MG63 (cell line): ENCODE measurements around the gene ADAMTS2. TPM values are rescaled to one million over a fixed set of nuclear protein-coding genes. Genes with fewer than 3 reads are reported as not detected.

Experiments
- DNase-seq: peaks from one replicate; pipeline ENCODE4 v3.0.0-alpha.2; 2020
- H3K27me3 ChIP-seq: fragments of 250-450 bp; sonication (Bioruptor Pico); 2 replicates; pipeline ENCODE4 v1.5.1; 2020; ENCODE audit warnings: mild to moderate bottlenecking, moderate library complexity
- H3K36me3 ChIP-seq: fragments of 250-450 bp; sonication (Bioruptor Pico); 2 replicates; pipeline ENCODE4 v1.5.1; 2020; ENCODE audit warnings: mild to moderate bottlenecking, moderate library complexity
- H3K4me3 ChIP-seq: fragments of 250-450 bp; sonication (Bioruptor Pico); 2 replicates; pipeline ENCODE4 v1.5.1; 2020; ENCODE audit warnings: mild to moderate bottlenecking, moderate library complexity
- H3K9me3 ChIP-seq: fragments of 250-450 bp; sonication (Bioruptor Pico); 2 replicates; pipeline ENCODE4 v1.5.1; 2020; ENCODE audit warnings: mild to moderate bottlenecking, moderate library complexity
- total RNA-seq: library from RNA; depleted of rRNA; stranded (reverse); fragments of >200 nt; shearing (Covaris generic); gene quantifications from 2 replicates; pipeline ENCODE4 v1.2.3, GENCODE V29; 2014; ENCODE audit warnings: low replicate concordance

The ADAMTS2 gene
- total RNA-seq, 1 experiment from 2014 or later, result 141 TPM

DNA sequence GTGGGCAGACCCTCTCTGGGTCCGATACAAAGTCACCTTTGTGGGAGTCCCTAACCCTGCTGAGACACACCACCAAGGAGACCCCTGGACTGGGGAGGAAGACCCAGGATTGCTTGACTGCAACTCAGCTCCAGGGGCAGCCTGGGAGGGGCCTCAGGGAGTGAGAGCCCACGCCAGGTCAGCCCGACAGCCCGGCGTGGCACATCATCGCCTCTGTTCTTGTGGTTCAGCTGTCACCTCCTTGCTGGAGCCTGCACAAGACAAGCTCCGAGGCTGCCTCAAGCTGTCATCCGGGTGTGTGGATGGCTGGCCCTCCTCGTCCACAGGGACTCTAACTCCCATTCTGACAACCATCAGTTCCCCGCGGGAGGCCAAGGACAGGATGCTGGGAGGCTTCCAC lies 151.5 kb downstream of the ADAMTS2 start:
- peaks cover 81% of the 10 kb centered on the region for H3K36me3 ChIP-seq
- no peaks in the 10 kb centered on the region for H3K27me3 ChIP-seq
- DNase-seq, result no peak
- no peak overlapping the region for H3K4me3 ChIP-seq
- no peaks in the 10 kb centered on the region for H3K9me3 ChIP-seq

DNA sequence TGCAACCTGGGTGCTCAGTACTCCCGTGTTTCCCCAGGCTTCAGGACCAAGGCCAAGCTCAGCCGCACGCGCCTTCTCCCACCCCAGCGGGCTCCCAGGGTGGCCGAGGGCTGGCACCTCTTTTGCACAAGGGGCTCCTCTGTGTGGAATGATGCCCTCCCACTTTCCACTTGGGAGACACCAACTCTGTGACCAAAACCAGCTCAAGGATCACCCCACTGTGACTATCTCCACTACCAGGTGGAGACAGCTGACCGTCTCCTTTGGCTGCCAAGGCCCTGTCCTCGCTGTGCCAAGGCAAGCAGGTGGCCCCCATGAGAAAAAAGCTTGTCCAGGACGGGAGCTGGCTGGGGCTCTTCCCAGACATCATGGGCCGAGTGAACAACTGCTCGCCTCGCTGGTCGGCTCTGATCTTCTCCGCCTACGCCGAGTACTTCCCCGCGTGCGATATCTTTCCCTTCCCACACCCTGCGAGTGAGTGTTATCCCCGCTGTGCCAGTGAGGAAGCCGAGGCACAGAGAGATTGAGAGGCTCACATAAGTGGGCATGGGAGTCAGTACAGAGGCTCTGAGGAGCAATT lies 152.3 kb downstream of the ADAMTS2 start:
- no peak for DNase-seq
- H3K36me3 ChIP-seq, result peaks cover 85% of the 10 kb centered on the region

DNA sequence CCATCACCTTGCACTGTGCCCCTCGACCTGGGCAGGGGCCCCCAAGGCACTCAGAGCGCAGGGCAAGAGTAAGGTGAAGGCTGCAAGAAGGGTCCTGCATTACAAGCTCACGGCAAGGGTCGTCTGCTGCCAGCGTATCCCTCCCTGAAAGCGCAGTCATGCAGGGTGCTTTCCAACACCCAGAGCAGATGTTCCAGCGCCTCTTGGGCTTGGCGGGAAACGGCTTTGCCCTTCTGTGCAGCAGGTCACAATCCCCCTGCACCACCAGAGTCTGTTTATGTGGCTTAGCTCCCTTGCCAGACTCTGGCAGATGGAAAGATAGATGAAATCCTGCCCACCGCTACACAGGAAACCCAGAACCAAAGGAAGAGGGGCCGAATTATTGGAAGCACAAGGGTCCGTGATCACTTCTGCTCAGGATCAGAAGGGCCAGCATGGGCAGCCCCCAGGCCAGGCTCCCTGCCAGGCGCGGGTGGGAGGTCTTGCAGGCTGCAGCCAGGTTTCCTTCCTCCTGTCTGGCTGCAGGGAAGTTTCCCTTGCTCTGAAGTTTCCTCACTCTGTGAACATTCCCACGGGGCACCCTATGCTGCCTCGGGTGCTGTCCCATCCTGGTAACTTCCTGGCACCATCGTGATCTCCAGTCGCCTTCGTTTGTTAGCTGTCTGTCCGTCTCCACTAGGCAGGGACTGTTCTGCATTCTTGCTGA lies 152.9 kb downstream of the ADAMTS2 start:
- Histone ChIP-seq H3K4me3 (no peak overlapping the region), H3K36me3 (peaks cover 82% of the 10 kb centered on the region), H3K27me3 (no peaks in the 10 kb centered on the region), H3K9me3 (no peaks in the 10 kb centered on the region)
- DNase-seq, result no peak

More for the DNA sequence above, 152.3 kb downstream of the ADAMTS2 start:
- H3K27me3 ChIP-seq, result no peaks in the 10 kb centered on the region
- no peaks in the 10 kb centered on the region for H3K9me3 ChIP-seq
- no peak overlapping the region for H3K4me3 ChIP-seq

- no peak overlapping the region for H3K4me3 ChIP-seq
- DNase-seq, result no peak
- peaks cover 75% of the 10 kb centered on the region for H3K36me3 ChIP-seq
- H3K27me3 ChIP-seq, result no peaks in the 10 kb centered on the region
- H3K9me3 ChIP-seq, result no peaks in the 10 kb centered on the region
Measured at GRCh38 chr5:179191506-179192184, 153.6 kb downstream of the ADAMTS2 start.

DNA sequence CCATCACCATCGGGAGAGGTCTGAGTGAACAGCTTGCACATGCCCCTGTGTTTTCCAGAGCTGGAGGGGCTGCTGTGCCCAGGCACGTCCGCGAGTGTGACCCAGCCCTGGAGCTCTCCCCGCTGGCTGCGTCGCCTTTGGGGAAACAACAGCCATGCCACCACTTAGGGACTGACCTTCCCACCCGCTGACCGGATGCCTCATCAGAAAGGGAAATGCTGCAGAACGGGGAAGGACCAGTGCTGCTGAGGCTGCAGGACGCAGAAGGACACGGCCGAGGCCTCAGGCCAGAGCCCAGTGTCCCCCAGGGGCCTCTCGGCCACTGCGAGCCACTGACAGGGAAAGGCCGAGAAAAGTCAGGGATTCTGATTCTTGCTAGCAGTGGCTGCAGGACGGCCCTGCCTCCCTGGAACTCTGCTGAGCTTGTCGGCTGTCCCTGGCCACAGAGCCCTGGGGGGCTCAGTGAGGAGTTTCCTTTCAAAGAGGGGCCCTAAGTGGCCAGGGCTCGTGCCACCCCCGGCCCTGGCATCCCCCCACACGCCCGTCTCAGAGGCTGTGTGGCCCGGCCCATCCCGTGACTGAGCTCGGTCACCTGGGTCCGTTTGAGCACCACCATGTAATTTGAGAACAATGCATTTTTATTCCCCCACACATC lies 154.3 kb downstream of the ADAMTS2 start:
- H3K36me3 ChIP-seq, result peaks cover 68% of the 10 kb centered on the region
- H3K4me3 ChIP-seq, result no peak overlapping the region
- no peaks in the 10 kb centered on the region for H3K27me3 ChIP-seq
- no peaks in the 10 kb centered on the region for H3K9me3 ChIP-seq
- no peak for DNase-seq

DNA sequence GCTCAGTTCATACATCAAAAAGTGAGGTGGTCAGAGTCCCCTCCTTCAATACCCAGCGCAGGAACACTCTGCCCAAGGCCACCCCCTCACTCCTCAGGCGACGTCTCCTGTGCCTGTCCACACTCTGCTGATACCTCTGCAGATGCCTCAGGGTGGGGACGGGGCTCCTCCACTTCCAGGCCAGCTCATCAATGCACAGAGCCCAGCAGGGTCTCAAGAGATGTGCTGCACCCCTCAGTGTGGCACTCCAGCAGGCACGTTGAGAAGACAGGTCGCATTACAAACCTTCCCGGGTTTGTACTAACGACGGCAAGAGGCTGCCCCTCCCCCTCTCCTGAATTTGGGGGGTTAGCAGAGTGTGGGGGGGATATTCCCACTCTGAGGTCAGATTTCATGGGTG lies 156.6 kb downstream of the ADAMTS2 start:
- DNase-seq, result peak; percentile 0
- Histone ChIP-seq H3K36me3 (peaks cover 56% of the 10 kb centered on the region), H3K4me3 (no peak overlapping the region), H3K27me3 (no peaks in the 10 kb centered on the region), H3K9me3 (no peaks in the 10 kb centered on the region)

DNA sequence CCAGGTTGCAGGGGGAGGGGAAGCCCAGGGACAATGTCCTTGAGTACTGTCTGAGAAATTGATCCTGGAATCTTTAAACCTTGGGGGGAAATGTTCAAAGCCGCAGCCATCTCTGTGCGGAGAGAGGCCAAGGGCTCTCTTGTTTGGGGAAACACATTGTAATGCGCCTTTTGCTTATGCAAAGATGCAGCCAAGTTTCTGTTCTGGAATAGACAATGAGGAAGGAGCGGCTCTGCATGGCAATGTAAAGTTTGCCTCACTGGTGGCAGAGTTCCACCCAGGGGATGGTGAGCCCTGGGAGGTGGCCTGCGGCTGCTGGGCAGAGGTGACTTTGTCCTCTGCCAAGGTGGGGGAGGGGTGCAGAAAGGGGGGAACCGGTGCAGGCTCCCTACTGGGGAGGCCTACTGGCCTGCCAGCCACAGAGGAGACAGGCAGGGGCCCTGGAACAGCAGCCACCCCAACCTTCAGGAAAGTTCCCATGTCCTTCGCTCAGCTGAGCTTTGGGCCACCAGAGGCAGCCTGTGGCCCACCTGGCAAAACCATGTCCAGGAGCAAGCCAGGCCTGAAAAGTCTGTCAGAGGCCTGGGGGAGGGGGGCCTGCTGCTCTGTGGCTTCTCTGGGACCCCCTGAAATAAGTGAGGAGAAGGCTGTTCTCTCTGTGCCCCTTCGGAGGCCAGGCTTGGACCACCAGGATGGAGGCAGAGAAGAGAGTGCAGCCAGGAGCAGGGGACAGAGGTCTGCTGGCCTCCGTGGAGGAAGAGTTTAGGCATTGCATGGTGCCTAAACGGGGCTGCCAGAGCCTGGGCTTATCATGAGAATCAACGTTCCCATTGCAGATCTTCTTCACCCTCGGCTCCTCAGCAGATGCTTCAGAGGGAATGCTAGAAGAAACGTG lies 157.3 kb downstream of the ADAMTS2 start:
- Histone ChIP-seq H3K4me3 (no peak overlapping the region), H3K9me3 (no peaks in the 10 kb centered on the region), H3K27me3 (no peaks in the 10 kb centered on the region), H3K36me3 (peaks cover 56% of the 10 kb centered on the region)
- no peak for DNase-seq

DNA sequence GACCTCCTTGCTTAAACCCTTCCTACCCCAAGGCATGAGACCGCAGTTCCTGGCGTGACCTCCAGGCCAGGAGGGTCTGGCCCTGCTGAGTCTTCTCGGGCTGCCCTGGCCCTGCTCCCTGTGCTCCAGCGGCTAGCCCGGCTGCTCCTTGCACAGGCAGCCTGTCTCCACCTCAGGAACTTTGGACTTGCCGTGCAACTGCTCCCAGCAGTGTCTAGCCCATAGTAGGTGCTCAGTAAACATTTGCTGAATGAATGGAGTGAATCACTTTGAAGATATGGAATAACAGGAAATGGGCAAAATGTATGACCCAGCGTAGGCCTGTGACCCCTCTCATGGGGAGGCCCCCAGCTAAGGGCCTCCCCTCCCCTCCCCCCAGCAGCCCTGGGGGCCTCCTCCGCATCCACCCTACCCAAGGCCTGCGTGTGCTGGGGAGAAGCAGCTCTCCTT lies 158.0 kb downstream of the ADAMTS2 start:
- Histone ChIP-seq H3K27me3 (no peaks in the 10 kb centered on the region), H3K4me3 (no peak overlapping the region), H3K9me3 (no peaks in the 10 kb centered on the region), H3K36me3 (peaks cover 58% of the 10 kb centered on the region)
- DNase-seq, result peak; percentile 32

GRCh38 chr5:179186801-179187200 lies 158.5 kb downstream of the ADAMTS2 start:
- Histone ChIP-seq H3K27me3 (no peaks in the 10 kb centered on the region), H3K9me3 (no peaks in the 10 kb centered on the region), H3K36me3 (peaks cover 58% of the 10 kb centered on the region), H3K4me3 (no peak overlapping the region)
- no peak for DNase-seq

- DNase-seq, result no peak
- Histone ChIP-seq H3K9me3 (no peaks in the 10 kb centered on the region), H3K4me3 (no peak overlapping the region), H3K27me3 (no peaks in the 10 kb centered on the region), H3K36me3 (peaks cover 61% of the 10 kb centered on the region)
Measured at GRCh38 chr5:179185941-179186411, 159.3 kb downstream of the ADAMTS2 start.

- H3K36me3 ChIP-seq, result peaks cover 61% of the 10 kb centered on the region
- H3K4me3 ChIP-seq, result no peak overlapping the region
- H3K27me3 ChIP-seq, result no peaks in the 10 kb centered on the region
- DNase-seq, result no peak
- H3K9me3 ChIP-seq, result peaks cover 2% of the 10 kb centered on the region; the same call in 1 of the 2 replicates
Measured at GRCh38 chr5:179185256-179185940, 159.9 kb downstream of the ADAMTS2 start.

GRCh38 chr5:179184521-179185050 lies 160.7 kb downstream of the ADAMTS2 start:
- H3K36me3 ChIP-seq, result peaks cover 65% of the 10 kb centered on the region
- H3K9me3 ChIP-seq, result peaks cover 4% of the 10 kb centered on the region; the same call in 1 of the 2 replicates

GRCh38 chr5:179183481-179183880 lies 161.8 kb downstream of the ADAMTS2 start:
- no peak for DNase-seq

More at GRCh38 chr5:179184521-179185050, 160.7 kb downstream of the ADAMTS2 start:
- Histone ChIP-seq H3K27me3 (no peaks in the 10 kb centered on the region), H3K4me3 (no peak overlapping the region)
- DNase-seq, result peak; percentile 0

GRCh38 chr5:179182601-179183000 lies 162.7 kb downstream of the ADAMTS2 start:
- Histone ChIP-seq H3K36me3 (peaks cover 71% of the 10 kb centered on the region), H3K4me3 (no peak overlapping the region), H3K9me3 (peaks cover 12% of the 10 kb centered on the region), H3K27me3 (no peaks in the 10 kb centered on the region)
- DNase-seq, result no peak

More at GRCh38 chr5:179183481-179183880, 161.8 kb downstream of the ADAMTS2 start:
- H3K4me3 ChIP-seq, result no peak overlapping the region
- peaks cover 11% of the 10 kb centered on the region for H3K9me3 ChIP-seq
- H3K36me3 ChIP-seq, result peaks cover 69% of the 10 kb centered on the region
- no peaks in the 10 kb centered on the region for H3K27me3 ChIP-seq

GRCh38 chr5:179181988-179182387 lies 163.3 kb downstream of the ADAMTS2 start:
- Histone ChIP-seq H3K36me3 (peaks cover 76% of the 10 kb centered on the region), H3K27me3 (no peaks in the 10 kb centered on the region), H3K4me3 (no peak overlapping the region), H3K9me3 (peaks cover 12% of the 10 kb centered on the region)
- DNase-seq, result no peak
